Stimulated activated CD8-positive, alpha-beta memory T cell treated with anti-CD3 and anti-CD28 coated beads, Interleukin-12 subunit alpha, Interleukin-12 subunit beta, amount 100 ng/mL, for 1 hour (primary cell): Measurements from ENCODE around the gene PCLAF.
"Not testable (repeated sequence)": the region's sequence is repeated elsewhere in the genome, so short reads cannot be mapped to it uniquely, and the experiment has no call there.

ENCODE experiments used
- DNase-seq: peaks from one replicate; pipeline ENCODE4 v3.0.0-alpha.2; 2020; ENCODE audit warnings: low read depth

PCLAF gene

GRCh38 chr15:64381000-64381751 is at the start of gene PCLAF:
Gene PCLAF, minus strand, starts transcription at chr15:64381441. Its CDS starts 70 bp downstream, at chr15:64381371.
- DNase-seq: peak; percentile 86

- peak; percentile 7 for DNase-seq
Observed at GRCh38 chr15:64430000-64430735, 48.9 kb upstream of the PCLAF start.

- no peak for DNase-seq
Observed at GRCh38 chr15:64429448-64429847, 48.2 kb upstream of the PCLAF start.

- no peak for DNase-seq
Observed at GRCh38 chr15:64426845-64427465, 45.7 kb upstream of the PCLAF start.

GRCh38 chr15:64425221-64425620 is 44.0 kb upstream of the PCLAF start:
- DNase-seq: no peak

- DNase-seq: no peak
Observed at GRCh38 chr15:64423970-64424369, 42.7 kb upstream of the PCLAF start.

GRCh38 chr15:64422697-64423096 is 41.5 kb upstream of the PCLAF start:
- no peak for DNase-seq

- no peak for DNase-seq
Observed at GRCh38 chr15:64412216-64412615, 31.0 kb upstream of the PCLAF start.

- no peak for DNase-seq
Observed at GRCh38 chr15:64400583-64400982, 19.3 kb upstream of the PCLAF start.

- no peak for DNase-seq
Observed at GRCh38 chr15:64398575-64398974, 17.3 kb upstream of the PCLAF start.

- DNase-seq: no peak
Observed at GRCh38 chr15:64396789-64397188, 15.5 kb upstream of the PCLAF start.

- DNase-seq: not testable (repeated sequence)
Observed at GRCh38 chr15:64392471-64392870, 11.2 kb upstream of the PCLAF start.

GRCh38 chr15:64389036-64389435 is 7.8 kb upstream of the PCLAF start:
- no peak for DNase-seq

GRCh38 chr15:64387562-64388168 is 6.4 kb upstream of the PCLAF start, which contains the start of gene TRIP4:
Gene TRIP4, plus strand, starts transcription at chr15:64387836. Its CDS starts 28 bp downstream, at chr15:64387864.
- DNase-seq: peak; percentile 91

- DNase-seq: no peak
Observed at GRCh38 chr15:64386291-64386690, 5.0 kb upstream of the PCLAF start.

GRCh38 chr15:64383760-64384159 is 2.5 kb upstream of the PCLAF start:
- DNase-seq: no peak

GRCh38 chr15:64380130-64380870 is 941 bp downstream of the PCLAF start:
- DNase-seq: not testable (repeated sequence)

- no peak for DNase-seq
Observed at GRCh38 chr15:64379216-64379960, 1.9 kb downstream of the PCLAF start.

- DNase-seq: no peak
Observed at GRCh38 chr15:64373360-64373759, 7.9 kb downstream of the PCLAF start.

GRCh38 chr15:64371383-64371782 is 9.9 kb downstream of the PCLAF start:
- DNase-seq: not testable (repeated sequence)

- DNase-seq: no peak
Observed at GRCh38 chr15:64369078-64369607, 12.1 kb downstream of the PCLAF start.
